ENCODE data around the gene NCF2. TPM values are rescaled to one million over a fixed set of nuclear protein-coding genes. Genes with fewer than 3 reads are reported as not detected.

The NCF2 gene
- total RNA-seq, 4 donors from 2014 or later, result 0.51 to 9.7 (median 3.0) TPM

DNA sequence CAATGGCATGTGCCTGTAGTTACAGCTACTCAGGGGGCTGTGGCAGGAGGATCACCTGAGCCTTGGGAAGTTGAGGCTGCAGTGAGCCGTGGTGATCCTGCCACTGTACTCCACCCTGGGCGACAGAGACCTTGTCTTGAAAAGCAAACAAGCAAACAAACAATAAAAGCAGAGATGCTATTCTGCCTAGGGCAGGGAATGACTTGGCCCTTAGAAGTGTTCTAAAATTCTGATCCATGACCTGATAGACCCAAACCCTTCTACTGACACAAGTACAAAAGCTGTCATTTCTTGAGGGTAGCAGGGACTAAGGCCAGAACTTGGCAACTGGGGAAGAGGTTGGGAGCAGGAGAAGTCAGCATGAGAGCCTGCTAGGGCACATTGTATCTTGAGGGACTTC lies 15.6 kb upstream of the NCF2 start:
- Histone ChIP-seq H3K36me3 (no peaks in the 10 kb centered on the region), H3K4me1 (peaks cover 0 to 8% of the 10 kb centered on the region in 2 donors), H3K27me3 (no peaks in the 10 kb centered on the region), H3K9me3 (no peaks in the 10 kb centered on the region), H3K27ac (no peak overlapping the region), H3K4me3 (no peak overlapping the region)
- intact Hi-C loops (cut with DNase I; ENCODE audit: low total_unique reads), result no loop called here
- TF ChIP-seq, protein P1, sequence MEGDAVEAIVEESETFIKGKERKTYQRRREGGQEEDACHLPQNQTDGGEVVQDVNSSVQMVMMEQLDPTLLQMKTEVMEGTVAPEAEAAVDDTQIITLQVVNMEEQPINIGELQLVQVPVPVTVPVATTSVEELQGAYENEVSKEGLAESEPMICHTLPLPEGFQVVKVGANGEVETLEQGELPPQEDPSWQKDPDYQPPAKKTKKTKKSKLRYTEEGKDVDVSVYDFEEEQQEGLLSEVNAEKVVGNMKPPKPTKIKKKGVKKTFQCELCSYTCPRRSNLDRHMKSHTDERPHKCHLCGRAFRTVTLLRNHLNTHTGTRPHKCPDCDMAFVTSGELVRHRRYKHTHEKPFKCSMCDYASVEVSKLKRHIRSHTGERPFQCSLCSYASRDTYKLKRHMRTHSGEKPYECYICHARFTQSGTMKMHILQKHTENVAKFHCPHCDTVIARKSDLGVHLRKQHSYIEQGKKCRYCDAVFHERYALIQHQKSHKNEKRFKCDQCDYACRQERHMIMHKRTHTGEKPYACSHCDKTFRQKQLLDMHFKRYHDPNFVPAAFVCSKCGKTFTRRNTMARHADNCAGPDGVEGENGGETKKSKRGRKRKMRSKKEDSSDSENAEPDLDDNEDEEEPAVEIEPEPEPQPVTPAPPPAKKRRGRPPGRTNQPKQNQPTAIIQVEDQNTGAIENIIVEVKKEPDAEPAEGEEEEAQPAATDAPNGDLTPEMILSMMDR (IDR thresholded peaks at IDR 0.05), result no peak
- TF ChIP-seq POLR2A (IDR thresholded peaks at IDR 0.05), result no peak
- no peak for DNase-seq

DNA sequence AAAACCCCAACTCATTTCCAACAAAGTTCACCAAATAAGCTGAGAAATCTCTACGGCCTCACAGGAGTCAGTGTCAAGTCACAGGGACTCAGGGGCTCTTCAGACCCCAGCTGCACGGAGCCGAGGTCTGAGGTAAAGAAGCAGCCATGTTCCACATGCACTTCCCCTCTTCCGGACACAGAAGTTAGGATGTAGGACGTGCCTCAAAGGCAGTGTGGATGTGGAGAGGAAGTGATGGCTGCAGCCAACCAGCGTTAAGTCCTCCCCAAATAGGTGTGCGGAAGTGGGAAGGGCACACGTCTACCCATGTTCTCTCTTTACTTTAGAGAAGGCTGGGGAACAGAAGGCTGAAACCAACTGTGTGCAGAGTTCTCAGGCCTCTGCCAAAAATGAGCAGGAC lies 14.6 kb upstream of the NCF2 start:
- Histone ChIP-seq H3K27me3 (no peaks in the 10 kb centered on the region), H3K27ac (no peak overlapping the region), H3K9me3 (no peaks in the 10 kb centered on the region), H3K4me3 (no peak overlapping the region), H3K36me3 (no peaks in the 10 kb centered on the region), H3K4me1 (peaks cover 0 to 4% of the 10 kb centered on the region in 2 donors)
- DNase-seq, result no peak
- intact Hi-C loops (cut with DNase I; ENCODE audit: low total_unique reads), result no loop called here
- TF ChIP-seq, protein P1 (IDR thresholded peaks at IDR 0.05), result no peak
- TF ChIP-seq POLR2A (IDR thresholded peaks at IDR 0.05), result no peak

DNA sequence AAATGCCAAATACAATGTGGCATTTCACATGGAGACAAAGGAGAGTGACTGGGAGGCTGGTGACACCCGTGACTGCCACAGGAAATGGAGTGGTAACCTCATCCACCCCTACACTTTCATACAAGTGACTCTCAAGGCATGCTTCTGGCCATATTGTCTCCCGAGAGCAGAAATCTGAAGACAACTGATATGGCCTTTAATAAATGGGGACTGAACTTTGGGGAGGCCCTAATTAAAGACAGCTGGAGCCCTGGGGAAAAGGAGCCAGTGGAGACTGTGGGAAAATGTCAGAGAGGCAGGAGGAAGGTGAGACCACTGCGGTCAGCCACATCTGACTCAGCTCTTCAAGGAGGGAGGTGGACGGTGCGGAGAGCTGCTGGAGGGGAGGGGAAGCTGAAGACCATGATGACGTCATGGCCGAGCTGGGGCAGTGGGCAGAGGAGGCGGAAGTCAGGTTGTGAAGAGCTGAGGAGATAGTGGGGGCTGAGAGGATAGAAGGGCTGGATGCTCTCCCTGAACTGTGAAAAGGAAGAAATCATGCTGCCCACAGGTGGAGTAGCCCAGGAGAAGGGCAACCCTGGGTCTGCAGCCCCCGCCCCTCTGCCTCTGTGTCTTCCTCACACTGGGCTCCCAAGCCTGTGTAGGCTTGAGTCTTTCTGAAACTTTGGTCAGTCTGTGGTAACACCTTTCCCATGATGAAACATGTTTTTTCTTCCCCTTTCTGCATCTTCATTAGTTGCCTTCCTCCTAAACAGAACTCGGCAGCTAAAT lies 14.0 kb upstream of the NCF2 start:
- Histone ChIP-seq H3K4me1 (no peaks in the 10 kb centered on the region), H3K27ac (no peak overlapping the region), H3K9me3 (no peaks in the 10 kb centered on the region), H3K36me3 (no peaks in the 10 kb centered on the region), H3K27me3 (no peaks in the 10 kb centered on the region), H3K4me3 (no peak overlapping the region)
- intact Hi-C loops (cut with DNase I; ENCODE audit: low total_unique reads), result no loop called here
- no peak for TF ChIP-seq POLR2A (IDR thresholded peaks at IDR 0.05)
- TF ChIP-seq, protein P1 (IDR thresholded peaks at IDR 0.05), result no peak
- no peak for DNase-seq

DNA sequence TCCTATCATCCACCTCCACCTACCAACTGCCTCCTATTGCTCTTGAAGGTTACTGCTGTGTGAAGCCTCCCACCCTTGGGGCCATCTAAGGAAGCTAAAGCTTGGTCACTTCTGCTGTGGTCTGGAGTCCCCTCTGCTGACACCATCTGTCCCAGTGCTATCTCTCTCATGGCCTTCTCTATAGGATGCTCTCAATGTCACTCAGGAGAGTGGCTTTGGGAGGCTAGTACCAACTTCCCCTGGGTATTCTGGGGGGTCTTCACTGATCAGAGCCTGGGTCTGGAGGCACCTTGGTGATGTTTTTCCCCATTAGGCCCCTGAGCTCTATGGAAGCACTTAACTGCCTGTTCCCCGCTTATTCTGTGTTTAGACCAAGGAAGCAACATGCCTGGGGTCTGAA lies 12.3 kb upstream of the NCF2 start:
- no peak overlapping the region for H3K4me3 ChIP-seq
- no peak overlapping the region for H3K27ac ChIP-seq
- no peaks in the 10 kb centered on the region for H3K4me1 ChIP-seq
- H3K27me3 ChIP-seq, result no peaks in the 10 kb centered on the region
- DNase-seq, result no peak
- no peaks in the 10 kb centered on the region for H3K36me3 ChIP-seq
- H3K9me3 ChIP-seq, result no peaks in the 10 kb centered on the region
- no peak for TF ChIP-seq POLR2A (IDR thresholded peaks at IDR 0.05)
- TF ChIP-seq, protein P1 (IDR thresholded peaks at IDR 0.05), result no peak
- intact Hi-C loops (cut with DNase I; ENCODE audit: low total_unique reads), result no loop called here

DNA sequence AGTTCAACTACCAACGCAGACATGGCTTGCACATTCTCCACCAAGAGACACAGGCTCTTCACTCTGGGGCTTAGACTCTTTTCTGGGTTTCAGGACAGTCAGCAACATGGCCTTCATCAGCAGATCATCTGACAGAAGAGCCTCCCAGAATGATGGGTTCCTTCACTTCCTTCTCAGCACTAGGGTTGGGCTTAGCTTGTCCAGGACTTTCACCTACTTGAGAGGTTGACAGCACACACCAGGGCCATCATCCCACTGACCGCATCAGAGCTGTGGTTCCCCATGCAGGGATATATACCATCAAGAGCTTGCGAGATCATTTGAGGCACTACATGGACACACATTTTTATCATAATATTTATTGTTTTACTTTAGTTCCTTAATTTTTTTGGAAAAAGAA lies 10.4 kb upstream of the NCF2 start:
- no peaks in the 10 kb centered on the region for H3K4me1 ChIP-seq
- no peaks in the 10 kb centered on the region for H3K36me3 ChIP-seq
- no peaks in the 10 kb centered on the region for H3K9me3 ChIP-seq
- no peak for DNase-seq
- no peak overlapping the region for H3K27ac ChIP-seq
- intact Hi-C loops (cut with DNase I; ENCODE audit: low total_unique reads), result no loop called here
- no peak overlapping the region for H3K4me3 ChIP-seq
- TF ChIP-seq, protein P1 (IDR thresholded peaks at IDR 0.05), result no peak
- TF ChIP-seq POLR2A (IDR thresholded peaks at IDR 0.05), result no peak
- no peaks in the 10 kb centered on the region for H3K27me3 ChIP-seq

Measured in uterus (tissue), 4 donors.